ENCODE data around the gene DCAF6.

DCAF6 gene

GRCh38 chr1:168088511-168089325 lies 152.2 kb downstream of the DCAF6 start:
- DNase-seq, result no peak

- DNase-seq, result no peak
Measured at GRCh38 chr1:168089326-168089978, 153.0 kb downstream of the DCAF6 start.

- no peak for DNase-seq
Measured at GRCh38 chr1:168089979-168090337, 153.5 kb downstream of the DCAF6 start.

GRCh38 chr1:168090395-168090794 lies 153.9 kb downstream of the DCAF6 start:
- no peak for DNase-seq

- DNase-seq, result no peak
Measured at GRCh38 chr1:168091063-168091462, 154.6 kb downstream of the DCAF6 start.

GRCh38 chr1:168091720-168092550 lies 155.5 kb downstream of the DCAF6 start:
- DNase-seq, result no peak

- no peak for DNase-seq
Measured at GRCh38 chr1:168092566-168093355, 156.3 kb downstream of the DCAF6 start.

GRCh38 chr1:168093616-168094015 lies 157.1 kb downstream of the DCAF6 start:
- no peak for DNase-seq

- DNase-seq, result no peak
Measured at GRCh38 chr1:168095476-168095875, 159.0 kb downstream of the DCAF6 start.

GRCh38 chr1:168096296-168097165 lies 160.0 kb downstream of the DCAF6 start:
- DNase-seq, result no peak

- no peak for DNase-seq
Measured at GRCh38 chr1:168097921-168098528, 161.5 kb downstream of the DCAF6 start.

- no peak for DNase-seq
Measured at GRCh38 chr1:168098534-168099320, 162.2 kb downstream of the DCAF6 start.

- DNase-seq, result no peak
Measured at GRCh38 chr1:168099337-168099801, 162.9 kb downstream of the DCAF6 start.

- no peak for DNase-seq
Measured at GRCh38 chr1:168100315-168101002, 164.0 kb downstream of the DCAF6 start.

GRCh38 chr1:168101336-168101735 lies 164.9 kb downstream of the DCAF6 start:
- DNase-seq, result no peak

GRCh38 chr1:168102487-168102886 lies 166.0 kb downstream of the DCAF6 start:
- no peak for DNase-seq

- DNase-seq, result no peak
Measured at GRCh38 chr1:168104535-168104934, 168.1 kb downstream of the DCAF6 start.

GRCh38 chr1:168105846-168106245 lies 169.4 kb downstream of the DCAF6 start:
- no peak for DNase-seq

- no peak for DNase-seq
Measured at GRCh38 chr1:168106274-168106673, 169.8 kb downstream of the DCAF6 start.
